A673 (cell line): ENCODE data around the gene NEDD4L. TPM values are rescaled to one million over a fixed set of nuclear protein-coding genes. Genes with fewer than 3 reads are reported as not detected.

Experiments
- BruUV-seq: library from RNA; stranded (reverse); fragments of 400-500 nt; replicated peaks from 2 replicates; lab custom pipeline; 2021; lab: Mats Ljungman, UMichigan
- CTCF ChIA-PET: fragments of 300-600 bp; sonication (Branson Sonifier 250); formaldehyde crosslinking; loops from one replicate; lab custom pipeline; 2022; ENCODE audit warnings: antibody characterized with exemption; lab: Charles Lee
- POLR2A ChIA-PET: fragments of 300-600 bp; sonication (Branson Sonifier 250); formaldehyde crosslinking; loops from one replicate; lab custom pipeline; 2022; ENCODE audit warnings: antibody characterized with exemption; ENCODE audit not compliant: low non-redundant PET; lab: Charles Lee
- DNase-seq: peaks from one replicate; pipeline ENCODE4 v3.0.0-alpha.2; 2015; ENCODE audit warnings: low spot score
- H3K27ac ChIP-seq: fragments of 200-600 bp; sonication (generic); 2 replicates; pipeline ENCODE4 v1.5.1; 2016; ENCODE audit warnings: mixed run types, low read depth, mild to moderate bottlenecking, mixed read lengths, antibody characterized with exemption, low read length; ENCODE audit not compliant: poor library complexity, severe bottlenecking
- H3K27me3 ChIP-seq: fragments of 200-600 bp; sonication (generic); replicated peaks from 2 replicates; pipeline ENCODE4 v1.6.1; 2017; ENCODE audit warnings: mixed run types, low read depth, mild to moderate bottlenecking, mixed read lengths, antibody characterized with exemption, low read length; ENCODE audit not compliant: insufficient read depth, poor library complexity
- H3K36me3 ChIP-seq: fragments of 200-600 bp; sonication (generic); 2 replicates; pipeline ENCODE4 v1.6.1; 2016; ENCODE audit warnings: mixed run types, mild to moderate bottlenecking, mixed read lengths, antibody characterized with exemption, low read length; ENCODE audit not compliant: insufficient read depth, poor library complexity, severe bottlenecking
- H3K4me1 ChIP-seq: fragments of 200-600 bp; sonication (generic); 2 replicates; pipeline ENCODE4 v1.6.1; 2017; ENCODE audit warnings: mixed run types, mild to moderate bottlenecking, mixed read lengths, antibody characterized with exemption, low read length; ENCODE audit not compliant: insufficient read depth, poor library complexity, severe bottlenecking
- H3K4me3 ChIP-seq: fragments of 200-600 bp; sonication (generic); 2 replicates; pipeline ENCODE4 v1.5.1; 2016; ENCODE audit warnings: low read depth, mixed run types, mild to moderate bottlenecking, mixed read lengths, low read length; ENCODE audit not compliant: poor library complexity, severe bottlenecking
- H3K9me3 ChIP-seq: fragments of 200-600 bp; sonication (generic); 2 replicates; pipeline ENCODE4 v1.6.1; 2016; ENCODE audit warnings: mixed run types, low read depth, mild to moderate bottlenecking, mixed read lengths, antibody characterized with exemption, low read length; ENCODE audit not compliant: poor library complexity, severe bottlenecking
- EZH2 ChIP-seq: fragments of 200-600 bp; sonication (generic); IDR thresholded peaks from 2 replicates; pipeline ENCODE4 v1.6.1; 2017; ENCODE audit warnings: borderline replicate concordance, low read depth, mild to moderate bottlenecking, mixed read lengths, antibody characterized with exemption, low read length; ENCODE audit not compliant: poor library complexity, severe bottlenecking
- intact Hi-C: fragments of 100-400 bp; cut with micrococcal nuclease; formaldehyde crosslinking; loops from one replicate; pipeline ENCODE4 v1.10.0; 2022; ENCODE audit not compliant: unreplicated experiment
- total RNA-seq: library from RNA; stranded (reverse); gene quantifications from 2 replicates; pipeline ENCODE4 v1.2.3, GENCODE V29; 2021
- TF ChIP-seq, protein P1 (sequence below): fragments of 300-800, 200-600 bp; sonication (generic); conservative IDR thresholded peaks from 2 replicates; pipeline ENCODE4 v1.5.1; 2017; ENCODE audit warnings: low read depth, mild to moderate bottlenecking, antibody characterized with exemption, low read length, moderate library complexity, mixed read lengths

Gene NEDD4L
- total RNA-seq, 1 experiment from 2014 or later = 15.3 TPM

DNA sequence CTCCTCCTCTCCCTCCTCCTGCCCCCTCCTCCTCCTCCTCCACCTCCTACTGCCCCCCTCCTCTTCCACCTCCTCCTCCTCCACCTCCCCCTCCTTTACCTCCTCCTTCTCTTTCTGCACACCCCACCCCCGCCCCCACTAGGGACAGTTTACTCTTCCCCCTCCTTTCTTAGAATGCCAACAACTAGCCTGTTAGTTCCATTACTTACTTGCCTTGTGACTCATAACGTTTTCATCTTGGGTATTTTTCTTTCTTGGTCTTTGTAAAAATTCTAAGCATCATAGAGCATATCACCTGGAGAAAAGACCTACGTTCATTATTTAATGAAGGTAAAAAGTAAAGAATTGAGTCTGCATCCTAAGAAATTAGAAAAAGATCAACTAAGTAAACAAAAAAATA is 165.3 kb downstream of the NEDD4L start:
- ChIA-PET CTCF (no interaction called here), POLR2A (no interaction called here)
- Histone ChIP-seq H3K9me3 (no peaks in the 10 kb centered on the region), H3K4me1 (peaks cover 7% of the 10 kb centered on the region), H3K4me3 (no peak overlapping the region), H3K27me3 (no peaks in the 10 kb centered on the region), H3K27ac (no peak overlapping the region), H3K36me3 (no peaks in the 10 kb centered on the region)
- no peak for DNase-seq
- TF ChIP-seq EZH2 = no peak
- TF ChIP-seq, protein P1, sequence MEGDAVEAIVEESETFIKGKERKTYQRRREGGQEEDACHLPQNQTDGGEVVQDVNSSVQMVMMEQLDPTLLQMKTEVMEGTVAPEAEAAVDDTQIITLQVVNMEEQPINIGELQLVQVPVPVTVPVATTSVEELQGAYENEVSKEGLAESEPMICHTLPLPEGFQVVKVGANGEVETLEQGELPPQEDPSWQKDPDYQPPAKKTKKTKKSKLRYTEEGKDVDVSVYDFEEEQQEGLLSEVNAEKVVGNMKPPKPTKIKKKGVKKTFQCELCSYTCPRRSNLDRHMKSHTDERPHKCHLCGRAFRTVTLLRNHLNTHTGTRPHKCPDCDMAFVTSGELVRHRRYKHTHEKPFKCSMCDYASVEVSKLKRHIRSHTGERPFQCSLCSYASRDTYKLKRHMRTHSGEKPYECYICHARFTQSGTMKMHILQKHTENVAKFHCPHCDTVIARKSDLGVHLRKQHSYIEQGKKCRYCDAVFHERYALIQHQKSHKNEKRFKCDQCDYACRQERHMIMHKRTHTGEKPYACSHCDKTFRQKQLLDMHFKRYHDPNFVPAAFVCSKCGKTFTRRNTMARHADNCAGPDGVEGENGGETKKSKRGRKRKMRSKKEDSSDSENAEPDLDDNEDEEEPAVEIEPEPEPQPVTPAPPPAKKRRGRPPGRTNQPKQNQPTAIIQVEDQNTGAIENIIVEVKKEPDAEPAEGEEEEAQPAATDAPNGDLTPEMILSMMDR = no peak
- intact Hi-C loops = no loop called here
- BruUV-seq = no TSS peak

GRCh38 chr18:58211510-58211909 is 167.5 kb downstream of the NEDD4L start:
- no peak for DNase-seq
- Histone ChIP-seq H3K4me3 (no peak overlapping the region), H3K27me3 (no peaks in the 10 kb centered on the region), H3K4me1 (peaks cover 7% of the 10 kb centered on the region), H3K27ac (no peak overlapping the region), H3K9me3 (no peaks in the 10 kb centered on the region), H3K36me3 (no peaks in the 10 kb centered on the region)
- no TSS peak for BruUV-seq
- intact Hi-C loops = no loop called here
- ChIA-PET POLR2A (no interaction called here), CTCF (no interaction called here)
- TF ChIP-seq EZH2 = no peak
- TF ChIP-seq, protein P1 = no peak

DNA sequence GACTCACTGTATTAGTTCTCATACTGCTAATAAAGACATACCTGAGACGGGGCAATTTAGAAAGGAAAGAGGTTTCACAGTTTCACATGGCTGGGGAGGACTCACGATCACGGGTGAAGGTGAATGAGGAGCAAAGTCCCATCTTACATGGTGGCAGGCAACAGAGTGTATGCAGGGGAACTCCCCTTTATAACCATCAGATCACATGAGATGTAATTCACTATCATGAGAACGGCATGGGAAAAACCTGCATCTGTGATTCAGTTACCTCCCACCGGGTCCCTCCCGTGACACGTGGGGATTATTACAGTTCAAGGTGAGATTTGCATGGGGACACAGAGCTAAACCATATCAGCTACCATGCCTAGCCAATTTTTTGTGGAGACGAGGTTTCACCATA is 168.2 kb downstream of the NEDD4L start:
- no peaks in the 10 kb centered on the region for H3K27me3 ChIP-seq
- no peak overlapping the region for H3K4me3 ChIP-seq
- intact Hi-C loops = no loop called here
- POLR2A ChIA-PET = no interaction called here
- no peak overlapping the region for H3K27ac ChIP-seq
- TF ChIP-seq, protein P1 = no peak
- no peak for TF ChIP-seq EZH2
- H3K4me1 ChIP-seq = peaks cover 7% of the 10 kb centered on the region
- DNase-seq = no peak
- CTCF ChIA-PET = no interaction called here
- no peaks in the 10 kb centered on the region for H3K36me3 ChIP-seq
- H3K9me3 ChIP-seq = no peaks in the 10 kb centered on the region
- no TSS peak for BruUV-seq
